ENCODE results near the gene GMDS.

Gene GMDS

GRCh38 chr6:2231438-2231837 lies 14.0 kb downstream of the GMDS start:
- TF ChIP-seq CTCF (conservative IDR thresholded peaks at IDR 0.05; ENCODE audit: low read length) = no peak
- no peak for TF ChIP-seq EZH2phosphoT487 (IDR thresholded peaks at IDR 0.05; ENCODE audit: borderline replicate concordance)
- no peak overlapping the region for H2AFZ ChIP-seq (ENCODE audit: low read length)
- no peaks in the 10 kb centered on the region for H4K20me1 ChIP-seq (ENCODE audit: insufficient read depth, low read length, poor library complexity, severe bottlenecking)
- H3F3A ChIP-seq (ENCODE audit: low read depth) = no peaks in the 10 kb centered on the region
- H3K9me3 ChIP-seq (ENCODE audit: insufficient read depth, low read depth, low read length) = no peaks in the 10 kb centered on the region
- no peaks in the 10 kb centered on the region for H3K36me3 ChIP-seq (ENCODE audit: insufficient read depth, low read length)
- no peak overlapping the region for H3K4me3 ChIP-seq (ENCODE audit: low read length, poor library complexity, severe bottlenecking)
- H3K27me3 ChIP-seq (ENCODE audit: insufficient read depth, low read length, poor library complexity, severe bottlenecking) = no peaks in the 10 kb centered on the region
- peaks cover 51% of the 10 kb centered on the region for H3K79me2 ChIP-seq (ENCODE audit: insufficient read depth, low read length)
- H3K9ac ChIP-seq (ENCODE audit: low read depth, low read length, poor library complexity, severe bottlenecking) = no peak overlapping the region
- H3K4me2 ChIP-seq (ENCODE audit: low read depth, low read length, poor library complexity, severe bottlenecking) = no peak overlapping the region
- H3K4me1 ChIP-seq (ENCODE audit: insufficient read depth, low read length, poor library complexity, severe bottlenecking) = peaks cover 21% of the 10 kb centered on the region
- no peaks in the 10 kb centered on the region for H3K9me2 ChIP-seq (replicated peaks; ENCODE audit: low read depth, low read length)

GRCh38 chr6:2230659-2231277 lies 14.6 kb downstream of the GMDS start:
- Histone ChIP-seq H2AFZ (ENCODE audit: low read length) (no peak overlapping the region), H3F3A (ENCODE audit: low read depth) (no peaks in the 10 kb centered on the region), H3K9me3 (ENCODE audit: insufficient read depth, low read depth, low read length) (no peaks in the 10 kb centered on the region), H3K4me3 (ENCODE audit: low read length, poor library complexity, severe bottlenecking) (no peak overlapping the region), H3K9ac (ENCODE audit: low read depth, low read length, poor library complexity, severe bottlenecking) (no peak overlapping the region), H3K36me3 (ENCODE audit: insufficient read depth, low read length) (no peaks in the 10 kb centered on the region), H3K9me2 (replicated peaks; ENCODE audit: low read depth, low read length) (no peaks in the 10 kb centered on the region), H3K79me2 (ENCODE audit: insufficient read depth, low read length) (peaks cover 45% of the 10 kb centered on the region), H3K27me3 (ENCODE audit: insufficient read depth, low read length, poor library complexity, severe bottlenecking) (no peaks in the 10 kb centered on the region), H3K4me1 (ENCODE audit: insufficient read depth, low read length, poor library complexity, severe bottlenecking) (peaks cover 14% of the 10 kb centered on the region), H4K20me1 (ENCODE audit: insufficient read depth, low read length, poor library complexity, severe bottlenecking) (no peaks in the 10 kb centered on the region), H3K4me2 (ENCODE audit: low read depth, low read length, poor library complexity, severe bottlenecking) (no peak overlapping the region)
- TF ChIP-seq CTCF (conservative IDR thresholded peaks at IDR 0.05; ENCODE audit: low read length) = no peak
- no peak for TF ChIP-seq EZH2phosphoT487 (IDR thresholded peaks at IDR 0.05; ENCODE audit: borderline replicate concordance)

- Histone ChIP-seq H2AFZ (ENCODE audit: low read length) (no peak overlapping the region), H4K20me1 (ENCODE audit: insufficient read depth, low read length, poor library complexity, severe bottlenecking) (no peaks in the 10 kb centered on the region), H3K9ac (ENCODE audit: low read depth, low read length, poor library complexity, severe bottlenecking) (no peak overlapping the region), H3K4me3 (ENCODE audit: low read length, poor library complexity, severe bottlenecking) (no peak overlapping the region), H3K4me1 (ENCODE audit: insufficient read depth, low read length, poor library complexity, severe bottlenecking) (peaks cover 11% of the 10 kb centered on the region), H3F3A (ENCODE audit: low read depth) (no peaks in the 10 kb centered on the region), H3K79me2 (ENCODE audit: insufficient read depth, low read length) (peaks cover 40% of the 10 kb centered on the region), H3K36me3 (ENCODE audit: insufficient read depth, low read length) (no peaks in the 10 kb centered on the region), H3K9me3 (ENCODE audit: insufficient read depth, low read depth, low read length) (no peaks in the 10 kb centered on the region), H3K4me2 (ENCODE audit: low read depth, low read length, poor library complexity, severe bottlenecking) (no peak overlapping the region), H3K27me3 (ENCODE audit: insufficient read depth, low read length, poor library complexity, severe bottlenecking) (no peaks in the 10 kb centered on the region), H3K9me2 (replicated peaks; ENCODE audit: low read depth, low read length) (no peaks in the 10 kb centered on the region)
- TF ChIP-seq EZH2phosphoT487 (IDR thresholded peaks at IDR 0.05; ENCODE audit: borderline replicate concordance) = no peak
- TF ChIP-seq CTCF (conservative IDR thresholded peaks at IDR 0.05; ENCODE audit: low read length) = no peak
Observed at GRCh38 chr6:2229742-2230141, 15.7 kb downstream of the GMDS start.

Measured in Loucy (cell line).